Right lobe of liver (tissue), 4 donors: Measurements from ENCODE around the gene YIPF7.

ENCODE experiments used
- POLR2A ChIP-seq: fragments of 450-650 bp; IDR thresholded peaks from one replicate; pipeline ENCODE4 v1.6.1; 2017; ENCODE audit warnings: antibody characterized with exemption, mild to moderate bottlenecking
- TF ChIP-seq, protein P1 (sequence below), 4 donors: fragments of 200-600 bp in 3 of 4; fragments of 450-650 bp in 1 of 4; IDR thresholded peaks; one replicate each; pipeline versions ENCODE4 v1.5.1 to v1.8.0; 2016 to 2022; ENCODE audit warnings: antibody characterized with exemption in 4 of 4, mild to moderate bottlenecking in 2 of 4
- donor health status: DM: no; HTN: no; CAD: no.
- donor health status: DM: no; HTN: no; CAD: no.
- donor health status: DM: no; HTN: yes; CAD: no.

DNA sequence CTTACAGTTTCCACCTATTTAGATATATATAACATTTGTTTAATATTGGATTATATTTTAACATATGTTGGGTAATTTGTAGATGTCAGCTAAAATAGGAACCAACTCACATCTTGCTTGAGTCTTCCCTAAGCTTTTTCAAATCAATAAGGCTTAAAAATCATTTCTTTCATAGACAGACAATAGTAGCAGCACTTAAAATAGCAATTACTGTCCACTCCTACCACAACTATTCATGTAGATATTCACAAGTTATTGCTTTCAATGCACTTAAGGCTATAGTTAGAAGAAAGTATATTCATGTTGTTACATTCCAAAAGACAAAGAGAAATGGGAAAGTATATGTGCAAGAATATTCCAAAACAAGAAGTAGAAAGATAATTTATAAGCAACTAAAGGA lies 71.2 kb downstream of the YIPF7 start:
- TF ChIP-seq, protein P1, sequence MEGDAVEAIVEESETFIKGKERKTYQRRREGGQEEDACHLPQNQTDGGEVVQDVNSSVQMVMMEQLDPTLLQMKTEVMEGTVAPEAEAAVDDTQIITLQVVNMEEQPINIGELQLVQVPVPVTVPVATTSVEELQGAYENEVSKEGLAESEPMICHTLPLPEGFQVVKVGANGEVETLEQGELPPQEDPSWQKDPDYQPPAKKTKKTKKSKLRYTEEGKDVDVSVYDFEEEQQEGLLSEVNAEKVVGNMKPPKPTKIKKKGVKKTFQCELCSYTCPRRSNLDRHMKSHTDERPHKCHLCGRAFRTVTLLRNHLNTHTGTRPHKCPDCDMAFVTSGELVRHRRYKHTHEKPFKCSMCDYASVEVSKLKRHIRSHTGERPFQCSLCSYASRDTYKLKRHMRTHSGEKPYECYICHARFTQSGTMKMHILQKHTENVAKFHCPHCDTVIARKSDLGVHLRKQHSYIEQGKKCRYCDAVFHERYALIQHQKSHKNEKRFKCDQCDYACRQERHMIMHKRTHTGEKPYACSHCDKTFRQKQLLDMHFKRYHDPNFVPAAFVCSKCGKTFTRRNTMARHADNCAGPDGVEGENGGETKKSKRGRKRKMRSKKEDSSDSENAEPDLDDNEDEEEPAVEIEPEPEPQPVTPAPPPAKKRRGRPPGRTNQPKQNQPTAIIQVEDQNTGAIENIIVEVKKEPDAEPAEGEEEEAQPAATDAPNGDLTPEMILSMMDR (IDR thresholded peaks at IDR 0.05), result no peak
- no peak for TF ChIP-seq POLR2A
